Loucy (cell line): ENCODE data around the gene SLC45A2.

Experiments
- H2AFZ ChIP-seq: fragments of 200-600 bp; sonication (generic); 2 replicates; pipeline ENCODE4 v1.6.0; 2016; ENCODE audit warnings: antibody characterized with exemption, mild to moderate bottlenecking, low read length, moderate library complexity
- H3F3A ChIP-seq: fragments of 200-600 bp; 2 replicates; pipeline ENCODE4 v1.6.0; 2016; ENCODE audit warnings: antibody characterized with exemption, low read depth, mild to moderate bottlenecking
- H3K27me3 ChIP-seq: fragments of 200-600 bp; sonication (generic); 2 replicates; pipeline ENCODE4 v1.6.1; 2014; ENCODE audit warnings: low read length, mild to moderate bottlenecking; ENCODE audit not compliant: insufficient read depth, poor library complexity, severe bottlenecking
- H3K36me3 ChIP-seq: fragments of 200-600 bp; sonication (generic); 2 replicates; pipeline ENCODE4 v1.6.1; 2016; ENCODE audit warnings: low read length; ENCODE audit not compliant: insufficient read depth
- H3K4me1 ChIP-seq: fragments of 200-600 bp; sonication (generic); 2 replicates; pipeline ENCODE4 v1.5.1; 2014; ENCODE audit warnings: low read length, mild to moderate bottlenecking; ENCODE audit not compliant: insufficient read depth, poor library complexity, severe bottlenecking
- H3K4me2 ChIP-seq: fragments of 200-600 bp; sonication (generic); 2 replicates; pipeline ENCODE4 v1.6.0; 2014; ENCODE audit warnings: antibody characterized with exemption, low read length, low read depth, mild to moderate bottlenecking; ENCODE audit not compliant: poor library complexity, severe bottlenecking
- H3K4me3 ChIP-seq: fragments of 200-600 bp; sonication (generic); 2 replicates; pipeline ENCODE4 v1.5.1; 2014; ENCODE audit warnings: low read length, mild to moderate bottlenecking, mixed read lengths; ENCODE audit not compliant: poor library complexity, severe bottlenecking
- H3K79me2 ChIP-seq: fragments of 200-600 bp; sonication (generic); 2 replicates; pipeline ENCODE4 v1.6.1; 2014; ENCODE audit warnings: low read length; ENCODE audit not compliant: insufficient read depth
- H3K9ac ChIP-seq: fragments of 200-600 bp; sonication (generic); 2 replicates; pipeline ENCODE4 v1.6.0; 2014; ENCODE audit warnings: mild to moderate bottlenecking, low read depth, low read length, moderate library complexity; ENCODE audit not compliant: poor library complexity, severe bottlenecking
- H3K9me2 ChIP-seq: fragments of 200-600 bp; sonication (generic); replicated peaks from 2 replicates; pipeline ENCODE4 v1.6.1; 2016; ENCODE audit warnings: low read depth, low read length, mixed read lengths
- H3K9me3 ChIP-seq: fragments of 200-600 bp; sonication (generic); 2 replicates; pipeline ENCODE4 v1.6.1; 2014; ENCODE audit warnings: mild to moderate bottlenecking, antibody characterized with exemption, low read length, low read depth; ENCODE audit not compliant: insufficient read depth
- H4K20me1 ChIP-seq: fragments of 200-600 bp; sonication (generic); 2 replicates; pipeline ENCODE4 v1.6.0; 2014; ENCODE audit warnings: antibody characterized with exemption, low read length, mild to moderate bottlenecking; ENCODE audit not compliant: insufficient read depth, poor library complexity, severe bottlenecking
- CTCF ChIP-seq: fragments of 200-600 bp; sonication (generic); conservative IDR thresholded peaks from 2 replicates; pipeline ENCODE4 v1.5.1; 2014; ENCODE audit warnings: mild to moderate bottlenecking, antibody characterized with exemption, low read length
- EZH2phosphoT487 ChIP-seq: fragments of 200-600 bp; IDR thresholded peaks from 2 replicates; pipeline ENCODE4 v1.6.1; 2018; ENCODE audit warnings: antibody characterized with exemption, mild to moderate bottlenecking, moderate library complexity, borderline replicate concordance

SLC45A2 gene

GRCh38 chr5:33981408-33982162, 2.9 kb downstream of the SLC45A2 start:
- no peaks in the 10 kb centered on the region for H3K4me1 ChIP-seq
- H3K9me2 ChIP-seq, result no peaks in the 10 kb centered on the region
- H3F3A ChIP-seq, result no peaks in the 10 kb centered on the region
- H3K79me2 ChIP-seq, result no peaks in the 10 kb centered on the region
- no peak overlapping the region for H3K4me3 ChIP-seq
- no peak overlapping the region for H3K4me2 ChIP-seq
- H3K9ac ChIP-seq, result no peak overlapping the region
- no peaks in the 10 kb centered on the region for H3K36me3 ChIP-seq
- no peaks in the 10 kb centered on the region for H3K27me3 ChIP-seq
- no peaks in the 10 kb centered on the region for H4K20me1 ChIP-seq
- H3K9me3 ChIP-seq, result no peaks in the 10 kb centered on the region
- TF ChIP-seq CTCF (no peak), EZH2phosphoT487 (no peak)
- H2AFZ ChIP-seq, result no peak overlapping the region

DNA sequence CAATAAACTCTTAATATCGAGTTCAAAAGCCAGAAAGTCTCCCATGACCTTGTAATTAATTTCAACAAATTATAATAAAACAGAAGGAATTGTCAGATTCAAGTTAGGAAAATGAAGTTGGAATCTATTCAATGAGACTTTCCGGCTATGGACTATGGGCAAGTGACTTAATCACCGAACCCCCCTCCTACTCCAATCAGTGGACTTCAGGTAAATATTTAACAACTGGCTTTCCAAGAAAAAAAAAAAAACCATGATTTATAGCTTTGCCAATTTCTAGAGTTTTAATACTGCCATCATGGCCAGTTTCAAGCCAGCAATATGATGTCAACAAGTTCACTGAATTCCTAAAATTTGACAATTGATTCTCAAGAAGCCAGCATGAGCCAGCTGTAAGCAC, 4.5 kb downstream of the SLC45A2 start:
- H3K9me2 ChIP-seq, result no peaks in the 10 kb centered on the region
- H3F3A ChIP-seq, result no peaks in the 10 kb centered on the region
- no peak overlapping the region for H2AFZ ChIP-seq
- TF ChIP-seq EZH2phosphoT487 (no peak), CTCF (no peak)
- H3K9me3 ChIP-seq, result no peaks in the 10 kb centered on the region
- H3K4me2 ChIP-seq, result no peak overlapping the region
- no peaks in the 10 kb centered on the region for H3K27me3 ChIP-seq
- H3K4me1 ChIP-seq, result no peaks in the 10 kb centered on the region
- H3K9ac ChIP-seq, result no peak overlapping the region
- no peak overlapping the region for H3K4me3 ChIP-seq
- no peaks in the 10 kb centered on the region for H4K20me1 ChIP-seq
- no peaks in the 10 kb centered on the region for H3K79me2 ChIP-seq
- H3K36me3 ChIP-seq, result no peaks in the 10 kb centered on the region

DNA sequence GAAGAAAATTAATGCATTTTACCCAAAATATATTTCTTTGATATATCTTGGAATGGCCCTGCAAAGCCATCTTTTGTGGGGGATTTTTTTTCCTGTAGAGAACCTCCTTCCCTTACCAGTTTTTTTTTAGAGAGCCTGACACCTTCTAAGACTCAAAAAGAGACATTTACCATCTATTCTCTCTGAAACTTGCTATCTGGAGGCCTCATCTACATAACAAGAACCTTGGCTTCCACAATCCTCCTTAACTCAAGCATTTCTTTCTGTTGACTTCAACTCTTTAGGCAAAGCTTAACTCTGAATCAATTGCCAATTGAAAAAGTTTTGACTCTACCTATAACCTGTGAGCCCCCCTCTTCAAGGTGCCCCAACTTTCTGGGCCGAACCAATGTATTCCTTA, 6.2 kb downstream of the SLC45A2 start:
- H3K9ac ChIP-seq, result no peak overlapping the region
- H3K36me3 ChIP-seq, result no peaks in the 10 kb centered on the region
- no peaks in the 10 kb centered on the region for H3K9me3 ChIP-seq
- H3K27me3 ChIP-seq, result no peaks in the 10 kb centered on the region
- H3K9me2 ChIP-seq, result no peaks in the 10 kb centered on the region
- no peaks in the 10 kb centered on the region for H3K4me1 ChIP-seq
- no peak overlapping the region for H2AFZ ChIP-seq
- no peak overlapping the region for H3K4me2 ChIP-seq
- no peaks in the 10 kb centered on the region for H3F3A ChIP-seq
- H3K4me3 ChIP-seq, result no peak overlapping the region
- TF ChIP-seq CTCF (no peak), EZH2phosphoT487 (no peak)
- no peaks in the 10 kb centered on the region for H4K20me1 ChIP-seq
- no peaks in the 10 kb centered on the region for H3K79me2 ChIP-seq
